Thyroid gland (tissue), 4 donors: ENCODE results near the gene TMEM208.

Experiments
- CTCF ChIP-seq, 6 experiments: fragments of 200-600 bp in 3 of 6; fragments of 450-650 bp in 3 of 6; sonication (generic) in 3 of 6; IDR thresholded peaks; one replicate each; pipeline ENCODE4 v1.5.1; 2016 to 2019; ENCODE audit warnings: antibody characterized with exemption in 6 of 6, mild to moderate bottlenecking in 2 of 6, inconsistent platforms in 1 of 6, moderate library complexity in 1 of 6
- POLR2A ChIP-seq, 2 donors: fragments of 450-650 bp; IDR thresholded peaks; one replicate each; pipeline ENCODE4 v1.6.1; 2017; ENCODE audit warnings: antibody characterized with exemption in 2 of 2, mild to moderate bottlenecking in 2 of 2, moderate library complexity in 1 of 2

GRCh38 chr16:67260426-67261063, 33.6 kb downstream of the TMEM208 start:
- TF ChIP-seq CTCF (IDR thresholded peaks at IDR 0.05) (peak in 5 of 6 experiments; percentile 19 to 57 (median 36)), POLR2A (IDR thresholded peaks at IDR 0.05) (no peak)
